Esophagus muscularis mucosa (tissue), 4 donors: ENCODE data around the gene SPRR1B. TPM values are rescaled to one million over a fixed set of nuclear protein-coding genes. Genes with fewer than 3 reads are reported as not detected.
A peak's percentile ranks its signal among the peaks of the same experiment; 100 is the strongest.

Experiments
- DNase-seq: peaks from one replicate; pipeline ENCODE4 v3.0.0-alpha.2; 2017; ENCODE audit errors: extremely low spot score
- H3K27ac ChIP-seq, 4 donors: fragments of 200-600 bp; sonication (generic); replicated peaks in 1 of 4; 1 replicate in 3 of 4; 2 replicates in 1 of 4; pipeline ENCODE4 v1.5.1; 2016 to 2019; ENCODE audit warnings: mild to moderate bottlenecking in 1 of 4
- H3K27me3 ChIP-seq, 4 donors: fragments of 200-600 bp; sonication (generic); one replicate each; pipeline versions ENCODE4 v1.5.1 to v1.6.0; 2016 to 2019
- H3K36me3 ChIP-seq, 4 donors: fragments of 200-600 bp; sonication (generic); one replicate each; pipeline ENCODE4 v1.5.1; 2016 to 2019
- H3K4me1 ChIP-seq, 4 donors: fragments of 200-600 bp; sonication (generic); one replicate each; pipeline ENCODE4 v1.5.1; 2016 to 2019
- H3K4me3 ChIP-seq, 4 donors: fragments of 200-600 bp; sonication (generic); 1 replicate in 2 of 4; 2 replicates in 2 of 4; pipeline ENCODE4 v1.5.1; 2016 to 2019; ENCODE audit warnings: mild to moderate bottlenecking in 4 of 4, moderate library complexity in 1 of 4
- H3K9me3 ChIP-seq, 4 donors: fragments of 200-600 bp; sonication (generic); 1 replicate in 3 of 4; 2 replicates in 1 of 4; pipeline ENCODE4 v1.5.1; 2016 to 2019
- CTCF ChIP-seq, 3 experiments: fragments of 200-600 bp in 2 of 3; fragments of 450-650 bp in 1 of 3; sonication (generic) in 2 of 3; IDR thresholded peaks; one replicate each; pipeline ENCODE4 v1.5.1; 2017 to 2019; ENCODE audit warnings: antibody characterized with exemption in 3 of 3, mild to moderate bottlenecking in 2 of 3, moderate library complexity in 1 of 3
- EP300 ChIP-seq: sonication (generic); formaldehyde crosslinking; IDR thresholded peaks from one replicate; pipeline ENCODE4 v1.6.1; 2017; ENCODE audit warnings: antibody characterized with exemption
- POLR2A ChIP-seq: fragments of 450-650 bp; IDR thresholded peaks from one replicate; pipeline ENCODE4 v1.6.1; 2017; ENCODE audit warnings: antibody characterized with exemption, moderate library complexity, mild to moderate bottlenecking, low read depth
- POLR2AphosphoS5 ChIP-seq, 2 donors: sonication (generic); formaldehyde crosslinking; IDR thresholded peaks; one replicate each; pipeline ENCODE4 v1.6.1; 2017; ENCODE audit warnings: antibody characterized with exemption in 2 of 2
- WGBS: methylation state at CpG from one replicate; pipeline ENCODE4 v1.1.5; 2018; 5-methylcytosine and 5-hydroxymethylcytosine counted together
- intact Hi-C: fragments of 100-400 bp; cut with DNase I; formaldehyde crosslinking; loops from one replicate; pipeline ENCODE4 v1.15.1; 2023
- total RNA-seq, 4 donors: library from RNA; depleted of rRNA; stranded (reverse); fragments of >200 nt; gene quantifications; one replicate each; pipeline versions ENCODE4 v1.1.0 to v1.2.1, GENCODE V29; 2016

The SPRR1B gene
- total RNA-seq, result not detected

- Histone ChIP-seq H3K4me1 (no peaks in the 10 kb centered on the region), H3K9me3 (no peaks in the 10 kb centered on the region), H3K27me3 (no peaks in the 10 kb centered on the region), H3K27ac (no peak within 1 kb of the TSS), H3K4me3 (no peak within 1 kb of the TSS), H3K36me3 (no peaks in the 10 kb centered on the region)
- intact Hi-C loops, result no loop called here
- DNase-seq, result no peak
- TF ChIP-seq CTCF (IDR thresholded peaks at IDR 0.05) (no peak), EP300 (no peak), POLR2AphosphoS5 (IDR thresholded peaks at IDR 0.05) (no peak), POLR2A (no peak)
Observed at GRCh38 chr1:153030895-153031294, at the start of gene SPRR1B. Gene SPRR1B, plus strand, starts transcription at chr1:153031203. Its CDS starts 1,143 bp downstream, at chr1:153032346.

- 86% methylated on average over 4 of the region's 4 CpGs for WGBS
- no peaks in the 10 kb centered on the region for H3K4me1 ChIP-seq
- intact Hi-C loops, result no loop called here
Observed at GRCh38 chr1:152982076-152982475, 48.9 kb upstream of the SPRR1B start.

GRCh38 chr1:152983234-152983633 lies 47.8 kb upstream of the SPRR1B start:
- no peaks in the 10 kb centered on the region for H3K9me3 ChIP-seq
- intact Hi-C loops, result no loop called here
- no peak overlapping the region for H3K27ac ChIP-seq
- H3K4me3 ChIP-seq, result no peak overlapping the region
- DNase-seq, result peak; percentile 21
- no peaks in the 10 kb centered on the region for H3K27me3 ChIP-seq
- H3K4me1 ChIP-seq, result no peaks in the 10 kb centered on the region
- no peak for TF ChIP-seq CTCF (IDR thresholded peaks at IDR 0.05)
- TF ChIP-seq POLR2AphosphoS5 (IDR thresholded peaks at IDR 0.05), result no peak
- no peak for TF ChIP-seq POLR2A
- TF ChIP-seq EP300, result no peak
- no peaks in the 10 kb centered on the region for H3K36me3 ChIP-seq

More at GRCh38 chr1:152982076-152982475, 48.9 kb upstream of the SPRR1B start:
- no peaks in the 10 kb centered on the region for H3K27me3 ChIP-seq
- no peak overlapping the region for H3K27ac ChIP-seq
- H3K4me3 ChIP-seq, result no peak overlapping the region
- DNase-seq, result no peak
- no peaks in the 10 kb centered on the region for H3K36me3 ChIP-seq
- TF ChIP-seq POLR2AphosphoS5 (IDR thresholded peaks at IDR 0.05), result no peak
- no peak for TF ChIP-seq POLR2A
- TF ChIP-seq CTCF (IDR thresholded peaks at IDR 0.05), result no peak
- TF ChIP-seq EP300, result no peak
- H3K9me3 ChIP-seq, result no peaks in the 10 kb centered on the region

- Histone ChIP-seq H3K4me1 (no peaks in the 10 kb centered on the region), H3K36me3 (no peaks in the 10 kb centered on the region), H3K27me3 (no peaks in the 10 kb centered on the region), H3K9me3 (no peaks in the 10 kb centered on the region), H3K27ac (no peak within 1 kb of the TSS), H3K4me3 (no peak within 1 kb of the TSS)
- intact Hi-C loops, result no loop called here
- no peak for TF ChIP-seq CTCF (IDR thresholded peaks at IDR 0.05)
- TF ChIP-seq EP300, result no peak
- TF ChIP-seq POLR2AphosphoS5 (IDR thresholded peaks at IDR 0.05), result no peak
- TF ChIP-seq POLR2A, result no peak
- DNase-seq, result peak; percentile 45
- WGBS, result 69% methylated on average over 3 of the region's 3 CpGs
Observed at GRCh38 chr1:152983743-152984142, 47.3 kb upstream of the SPRR1B start, which contains the start of gene SPRR1A. Gene SPRR1A, plus strand, starts transcription at chr1:152984081. Its CDS starts 1,150 bp downstream, at chr1:152985231.

GRCh38 chr1:152986578-152986977 lies 44.4 kb upstream of the SPRR1B start:
- no peak overlapping the region for H3K4me3 ChIP-seq
- intact Hi-C loops, result no loop called here
- TF ChIP-seq POLR2AphosphoS5 (IDR thresholded peaks at IDR 0.05) (no peak), POLR2A (no peak), EP300 (no peak), CTCF (IDR thresholded peaks at IDR 0.05) (no peak)
- no peaks in the 10 kb centered on the region for H3K36me3 ChIP-seq
- no peak overlapping the region for H3K27ac ChIP-seq
- H3K27me3 ChIP-seq, result no peaks in the 10 kb centered on the region
- DNase-seq, result no peak
- 88% methylated on average over 2 of the region's 2 CpGs for WGBS
- no peaks in the 10 kb centered on the region for H3K4me1 ChIP-seq
- H3K9me3 ChIP-seq, result no peaks in the 10 kb centered on the region
